ENCODE results near the gene ZNF318.
A peak's percentile ranks its signal among the peaks of the same experiment; 100 is the strongest.
"Not testable (repeated sequence)": the region's sequence is repeated elsewhere in the genome, so short reads cannot be mapped to it uniquely, and the experiment has no call there.

Gene ZNF318

DNA sequence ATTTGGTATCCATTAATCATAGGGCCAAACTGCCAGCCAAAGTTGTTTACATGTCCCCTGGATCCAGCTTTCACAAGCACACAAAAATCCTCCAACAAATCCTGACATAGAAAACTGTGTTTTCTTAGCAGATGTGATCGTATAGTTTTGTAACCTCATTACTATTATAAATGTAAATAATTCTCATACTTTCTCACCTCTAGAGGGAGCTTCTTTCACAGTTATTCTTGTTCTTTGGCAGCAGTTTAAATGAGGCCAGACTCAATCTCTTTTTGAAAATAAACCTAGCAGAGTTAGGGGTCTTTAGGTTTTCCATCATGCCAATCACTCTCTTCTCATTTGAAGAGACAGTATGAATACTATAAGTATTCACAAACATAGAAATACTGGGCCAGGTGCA lies 17.0 kb upstream of the ZNF318 start:
- no peak for DNase-seq

DNA sequence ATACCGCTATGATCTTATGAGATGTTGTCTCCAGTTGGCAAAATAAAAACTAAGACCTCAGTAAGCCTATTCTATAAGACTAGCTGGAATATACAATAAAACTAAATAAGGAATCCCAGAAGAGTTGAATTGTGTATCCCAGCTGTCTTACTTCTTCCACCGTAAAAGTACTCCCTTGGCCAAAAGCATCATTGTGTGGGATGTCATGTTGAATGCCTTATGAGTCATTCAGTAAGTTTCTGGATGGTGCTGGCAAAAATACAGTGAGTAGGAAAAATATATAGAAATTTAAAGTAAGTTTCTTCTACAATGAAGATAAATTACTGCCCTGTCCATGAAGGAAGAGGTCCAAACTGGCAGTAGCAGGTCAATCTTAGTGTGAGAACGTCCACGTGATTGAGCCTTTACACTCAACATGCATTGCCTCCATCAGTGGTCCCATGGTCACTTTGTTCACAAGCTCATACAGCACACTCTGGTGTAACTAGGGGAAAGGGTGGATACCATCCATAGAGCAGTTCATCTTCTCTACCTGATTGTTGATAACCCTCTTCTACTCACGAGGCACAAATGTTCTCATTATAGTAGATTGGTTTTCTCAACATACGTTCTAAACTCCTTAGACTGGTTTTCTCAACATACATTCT lies 13.7 kb upstream of the ZNF318 start:
- no peak for DNase-seq

DNA sequence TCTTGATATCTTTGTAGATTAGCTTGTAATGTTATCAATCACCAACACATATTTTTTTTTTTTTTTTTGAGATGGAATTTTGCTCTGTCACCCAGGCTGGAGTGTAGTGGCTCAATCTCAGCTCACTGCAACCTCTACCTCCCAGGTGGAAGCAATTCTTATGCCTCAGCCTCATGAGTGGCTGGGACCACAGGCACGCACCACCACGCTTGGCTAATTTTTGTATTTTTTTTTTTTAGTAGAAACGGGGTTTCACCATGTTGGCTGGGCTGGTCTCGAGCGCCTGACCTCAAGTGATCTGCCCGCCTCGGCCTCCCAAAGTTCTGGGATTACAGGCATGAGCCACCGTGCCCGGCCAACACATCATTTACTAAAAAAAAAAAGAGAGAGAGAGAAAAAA lies 11.4 kb upstream of the ZNF318 start:
- not testable (repeated sequence) for DNase-seq

DNA sequence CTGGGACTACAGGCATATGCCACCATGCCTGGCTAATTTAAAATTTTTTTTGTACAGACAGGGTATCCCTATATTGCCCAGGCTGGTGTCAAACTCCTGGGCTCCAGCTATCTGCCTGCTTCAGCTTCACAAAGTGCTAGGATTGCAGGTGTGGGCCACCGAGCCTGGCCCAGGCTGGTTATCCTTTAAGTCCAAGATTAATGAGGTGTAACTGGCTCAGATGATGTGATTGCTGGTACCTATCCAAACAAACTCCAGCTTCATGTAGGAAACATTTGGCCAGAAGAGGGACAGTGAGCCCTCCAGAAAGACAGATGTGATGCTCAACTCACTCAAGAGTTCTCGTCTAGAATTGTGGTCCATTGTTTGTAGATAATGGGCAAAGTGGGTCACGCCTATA lies 9.2 kb upstream of the ZNF318 start:
- DNase-seq = no peak

DNA sequence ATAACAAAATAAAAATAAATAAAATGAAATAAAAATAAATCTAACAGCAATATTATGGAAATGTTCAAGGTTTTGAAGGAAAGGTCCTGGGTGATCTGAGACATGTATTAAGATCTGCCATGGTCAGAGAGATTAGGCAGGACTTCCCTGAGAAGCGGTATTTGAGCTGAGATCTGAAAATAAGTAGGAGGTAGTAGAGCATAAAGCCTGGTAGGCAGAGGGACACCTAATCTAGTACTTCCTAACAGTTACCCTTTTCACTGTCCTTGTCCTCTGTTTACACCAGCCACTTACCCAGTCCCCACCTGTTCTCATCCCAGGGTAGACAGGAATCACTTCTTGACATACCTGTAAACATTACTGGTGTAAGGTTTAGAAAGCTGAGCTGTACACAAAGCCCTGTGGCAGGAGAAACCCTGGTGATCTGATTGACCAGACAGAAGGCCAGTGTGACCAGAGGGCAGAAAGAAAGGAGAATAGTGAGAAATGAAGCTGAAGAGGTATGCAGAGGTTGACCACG lies 8.3 kb upstream of the ZNF318 start:
- DNase-seq = no peak

DNA sequence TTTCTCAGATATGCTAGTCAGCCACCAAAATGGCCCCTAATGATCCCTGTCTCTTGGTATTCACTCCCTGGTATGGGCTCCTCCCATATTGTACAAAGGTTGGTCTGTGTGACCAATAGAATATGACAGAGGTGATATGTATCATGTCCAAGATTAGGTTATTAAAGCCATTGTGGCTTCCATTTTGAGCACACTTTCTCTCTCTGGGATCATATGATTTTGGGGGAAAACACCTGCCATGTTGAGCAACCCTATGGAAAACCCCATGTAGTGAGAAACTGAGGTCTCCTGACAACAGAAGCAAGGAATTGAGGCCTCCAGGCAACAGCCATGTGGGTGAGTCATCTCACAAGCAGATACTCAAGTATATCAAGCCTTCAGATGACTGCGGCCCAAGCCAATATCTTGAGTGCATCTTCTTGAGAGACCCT lies 7.1 kb upstream of the ZNF318 start:
- no peak for DNase-seq

DNA sequence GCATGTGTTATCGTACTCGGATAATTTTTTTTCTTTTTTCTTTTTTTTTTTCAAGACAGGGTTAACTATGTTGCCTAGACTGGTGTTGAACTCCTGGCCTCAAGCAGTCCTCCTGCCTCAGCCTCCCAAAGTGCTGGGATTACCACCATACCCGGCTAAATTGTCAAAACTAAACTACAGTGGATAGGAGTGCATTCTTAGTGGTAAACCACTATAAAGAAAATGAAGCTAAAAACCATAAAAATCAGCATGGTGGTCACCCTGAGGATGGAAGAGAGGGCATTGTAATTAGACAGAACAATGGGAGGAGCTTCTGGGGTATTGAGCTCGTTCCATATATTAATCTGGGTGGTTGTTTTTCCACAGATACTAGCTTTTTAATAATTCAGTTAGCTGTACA lies 6.2 kb upstream of the ZNF318 start:
- DNase-seq = no peak

DNA sequence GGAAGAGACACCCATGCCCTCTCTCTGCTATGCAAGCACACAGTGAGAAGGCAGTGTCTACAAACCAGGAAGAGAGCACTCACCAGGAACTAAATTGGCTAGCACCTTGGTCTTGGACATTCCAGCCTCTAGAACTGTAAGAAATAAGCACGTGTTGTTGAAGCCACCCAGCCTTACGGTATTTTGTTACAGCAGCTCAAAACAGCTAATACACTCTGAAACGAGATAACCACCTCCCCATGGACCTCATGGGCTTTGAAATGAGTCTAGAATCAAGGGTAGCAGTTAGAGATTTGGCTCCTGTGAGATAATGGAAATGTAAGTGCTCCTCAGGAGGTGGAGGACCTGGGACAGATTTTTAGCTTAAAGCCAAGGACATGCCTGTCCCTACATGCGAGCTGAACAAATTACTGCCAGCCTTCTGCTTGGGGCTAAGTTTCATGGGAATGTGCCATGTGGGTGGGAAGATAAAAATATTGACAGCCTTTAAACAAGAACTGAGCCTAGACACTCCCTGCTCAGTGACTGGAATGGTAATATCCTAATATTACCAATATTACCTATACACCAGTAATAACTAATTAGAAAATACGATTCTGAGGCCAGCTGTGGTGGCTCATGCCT lies 3.9 kb upstream of the ZNF318 start:
- no peak for DNase-seq

DNA sequence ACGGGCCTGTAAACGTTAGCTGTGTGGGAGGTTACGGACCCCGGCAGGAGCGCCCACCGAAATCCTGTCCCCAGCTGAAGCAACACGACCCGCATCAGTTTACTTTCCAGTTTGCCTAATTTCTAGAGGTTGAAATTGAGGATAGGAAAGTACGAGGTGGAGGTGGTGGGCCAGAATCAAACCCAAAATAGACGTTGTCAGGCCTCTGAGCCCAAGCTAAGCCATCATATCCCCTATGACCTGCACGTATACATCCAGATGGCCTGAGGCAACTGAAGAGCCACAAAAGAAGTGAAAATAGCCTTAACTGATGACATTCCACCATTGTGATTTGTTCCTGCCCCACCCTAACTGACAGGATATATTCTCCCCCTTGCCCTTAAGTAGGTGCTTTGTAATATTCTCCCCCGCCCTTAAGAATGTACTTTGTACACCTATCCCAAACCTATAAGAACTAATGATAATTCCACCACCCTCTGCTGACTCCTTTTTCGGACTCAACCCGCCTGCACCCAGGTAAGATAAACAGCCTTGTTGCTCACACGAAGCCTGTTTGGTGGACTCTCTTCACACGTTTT lies 645 bp upstream of the ZNF318 start:
- not testable (repeated sequence) for DNase-seq

DNA sequence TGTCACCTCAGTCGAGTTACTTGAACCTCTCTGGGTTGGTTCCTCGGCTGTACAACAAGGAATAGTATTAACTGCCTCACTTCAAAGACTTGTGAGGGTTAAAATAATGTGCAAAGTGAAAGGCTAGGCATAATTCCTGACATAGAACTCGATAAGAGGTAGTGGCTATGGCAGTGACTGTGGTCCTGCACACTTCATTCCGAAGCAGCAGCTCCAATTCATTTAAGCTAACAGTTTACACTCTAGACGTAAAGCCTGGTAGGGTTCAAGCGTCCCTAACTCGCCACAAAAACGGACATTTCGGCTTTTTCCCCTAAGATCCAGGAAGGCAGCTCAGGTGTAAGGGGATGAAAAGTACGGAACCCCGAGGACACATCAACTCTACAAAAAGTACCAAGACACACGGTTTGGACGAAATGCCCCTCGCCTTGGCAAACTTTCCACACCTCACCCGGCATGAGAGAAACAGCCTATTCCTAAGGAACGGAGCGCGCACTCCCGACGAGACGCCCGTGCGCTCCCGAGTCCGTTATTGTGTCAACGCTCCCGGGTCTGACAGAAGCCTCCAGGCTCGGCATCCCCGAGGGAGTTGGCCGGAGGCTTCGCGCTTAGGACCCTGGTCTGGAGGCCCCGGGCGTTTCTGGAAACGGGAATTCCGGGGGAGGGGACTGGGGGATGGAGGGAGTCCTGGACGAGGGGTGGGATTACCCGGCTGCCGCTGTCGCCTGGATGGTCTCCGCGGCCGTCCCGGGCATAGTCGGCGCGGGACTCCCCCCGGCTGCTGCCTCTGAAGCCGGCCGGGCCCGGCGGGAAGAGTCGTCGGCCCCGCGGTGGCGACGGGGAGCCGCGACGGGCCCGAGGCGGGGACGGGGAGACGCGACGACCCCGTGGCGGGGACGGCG lies 937 bp downstream of the ZNF318 start:
- DNase-seq = peak; percentile 15

DNA sequence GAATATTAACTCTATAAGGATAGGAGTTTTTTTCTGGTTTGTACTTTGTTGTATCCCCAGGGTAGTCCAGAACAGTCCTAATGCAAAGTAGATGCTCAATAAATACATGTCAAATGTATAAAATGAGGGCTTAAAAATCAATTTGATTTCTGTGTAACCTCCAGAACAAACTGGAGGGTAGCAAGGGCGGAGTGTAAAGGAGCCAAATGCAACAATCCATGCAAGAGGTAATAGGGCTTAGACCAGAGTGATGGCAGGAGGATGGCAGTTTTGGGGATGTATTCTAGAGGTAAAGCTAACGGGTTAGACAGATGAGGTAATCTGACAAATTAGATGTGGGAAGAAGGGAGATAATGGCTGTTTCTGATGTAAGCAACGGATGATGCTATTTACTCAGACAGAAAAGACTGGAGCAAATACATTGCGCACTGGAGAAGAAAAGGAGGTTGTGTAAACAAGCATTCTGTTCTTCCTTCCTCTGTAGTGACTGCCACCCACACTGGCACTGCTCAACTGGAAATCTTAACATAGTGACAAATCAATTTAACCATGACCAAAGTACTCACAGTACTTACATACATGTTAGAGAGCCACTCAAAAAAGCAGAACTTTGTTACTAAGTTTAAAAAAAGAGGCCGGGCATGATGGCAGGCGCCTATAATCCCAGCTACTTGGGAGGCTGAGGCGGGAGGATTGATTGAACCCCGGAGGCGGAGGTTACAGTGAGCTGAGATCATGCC lies 2.0 kb downstream of the ZNF318 start:
- DNase-seq = no peak

DNA sequence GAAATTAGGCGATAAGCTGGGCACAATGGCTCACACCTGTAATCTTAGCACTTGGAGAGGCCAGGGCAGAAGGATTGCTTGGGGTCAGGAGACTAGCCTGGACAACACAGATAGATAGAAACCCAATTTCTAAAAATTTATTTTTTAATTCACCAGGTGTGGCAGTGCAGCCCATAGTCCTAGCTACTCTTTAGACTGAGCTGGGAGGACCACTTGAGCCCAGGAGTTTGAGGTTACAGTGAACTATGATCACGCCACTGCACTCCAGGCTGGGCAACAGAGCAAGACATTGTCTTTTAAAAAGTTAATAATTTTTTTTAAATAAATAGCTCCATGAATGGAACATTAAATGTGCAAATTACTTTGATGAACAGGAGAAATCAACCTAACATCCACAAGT lies 8.2 kb downstream of the ZNF318 start:
- DNase-seq = no peak

DNA sequence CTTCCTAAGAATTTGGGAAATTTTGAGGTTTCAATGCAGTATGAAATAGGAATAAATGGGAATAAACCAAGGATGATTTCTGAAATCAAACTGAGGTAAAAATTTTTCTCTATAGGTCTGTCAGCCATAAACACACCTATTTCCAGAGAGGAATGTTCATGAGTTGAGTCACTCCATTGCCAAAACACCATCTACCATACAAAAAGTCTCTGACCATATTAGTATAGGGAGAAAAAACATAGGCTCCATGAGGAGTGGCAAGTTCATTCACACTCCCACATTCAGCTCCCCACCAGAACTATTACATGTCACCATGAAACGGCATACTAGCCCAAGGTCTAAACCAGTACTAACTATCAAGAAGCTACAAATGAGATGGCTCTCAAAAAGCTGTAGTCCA lies 9.6 kb downstream of the ZNF318 start:
- DNase-seq = no peak

DNA sequence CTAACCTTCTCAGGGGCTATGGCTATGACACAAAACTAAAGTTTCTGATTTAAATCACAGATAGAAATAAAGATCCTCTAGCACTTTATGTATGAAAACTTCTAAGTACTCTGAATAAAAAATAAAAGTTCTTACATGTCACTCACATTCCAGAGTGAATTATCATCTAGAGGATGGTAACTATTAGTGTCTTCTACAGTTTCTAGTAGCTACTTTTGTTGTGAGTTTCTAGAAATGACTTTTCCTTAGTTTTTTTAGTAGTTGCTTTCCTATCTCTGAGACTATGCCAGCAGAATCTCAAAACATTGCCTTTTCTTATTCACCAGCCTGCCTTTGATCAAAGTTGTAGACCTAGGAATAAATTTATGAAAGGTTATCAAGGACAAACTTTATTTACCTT lies 10.1 kb downstream of the ZNF318 start:
- DNase-seq = no peak

DNA sequence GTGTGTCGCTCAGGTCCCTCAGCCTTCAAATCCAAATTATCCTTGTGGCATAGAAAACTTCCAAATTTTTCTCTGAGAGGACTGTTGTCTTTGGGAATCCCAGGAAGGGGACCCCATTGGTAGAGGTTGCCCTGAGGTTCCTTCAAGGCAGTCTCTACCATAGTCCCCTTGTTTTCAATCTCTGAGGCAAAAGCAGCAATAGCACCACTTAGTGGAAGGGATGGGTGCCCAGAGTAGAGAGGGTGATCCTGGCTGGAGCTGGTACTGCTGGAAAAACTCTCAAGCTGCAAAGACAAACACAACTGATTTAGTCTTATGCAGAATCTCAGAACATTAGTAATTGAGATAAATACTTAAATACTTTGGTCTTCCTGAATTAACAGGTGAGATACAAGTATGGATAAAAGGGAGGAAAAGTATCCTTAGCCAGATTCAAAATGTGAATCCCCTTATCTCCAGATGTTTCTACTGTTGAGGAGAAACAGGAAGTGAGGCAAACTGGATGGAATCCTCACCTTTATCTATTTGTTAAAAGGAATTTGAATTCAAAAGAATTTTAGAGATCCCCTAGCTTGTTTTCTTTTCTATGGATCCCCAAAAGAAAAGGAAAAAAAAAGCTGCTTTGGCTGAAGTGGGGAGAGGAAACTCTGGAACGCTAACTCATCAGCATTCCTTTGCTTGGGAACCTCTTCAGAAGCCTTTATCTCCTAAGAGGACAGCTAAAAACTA lies 13.4 kb downstream of the ZNF318 start:
- no peak for DNase-seq

DNA sequence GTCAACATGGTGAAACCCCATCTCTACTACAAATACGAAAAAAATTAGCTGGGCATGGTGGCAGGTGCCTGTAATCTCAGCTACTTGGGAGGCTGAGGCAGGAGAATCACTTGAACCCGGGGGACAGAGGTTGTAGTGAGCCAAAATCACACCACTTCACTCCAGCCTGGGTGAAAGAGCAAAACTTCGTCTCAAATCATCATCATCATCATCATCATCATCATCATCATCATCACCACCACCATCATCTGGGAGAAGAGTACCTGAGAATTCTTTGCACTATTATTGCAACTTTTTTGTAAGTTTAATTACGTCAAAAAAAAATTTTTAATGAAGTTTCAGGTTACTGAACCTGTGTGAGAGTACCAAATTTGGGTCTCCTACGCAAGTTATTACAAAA lies 17.5 kb downstream of the ZNF318 start:
- DNase-seq = not testable (repeated sequence)

DNA sequence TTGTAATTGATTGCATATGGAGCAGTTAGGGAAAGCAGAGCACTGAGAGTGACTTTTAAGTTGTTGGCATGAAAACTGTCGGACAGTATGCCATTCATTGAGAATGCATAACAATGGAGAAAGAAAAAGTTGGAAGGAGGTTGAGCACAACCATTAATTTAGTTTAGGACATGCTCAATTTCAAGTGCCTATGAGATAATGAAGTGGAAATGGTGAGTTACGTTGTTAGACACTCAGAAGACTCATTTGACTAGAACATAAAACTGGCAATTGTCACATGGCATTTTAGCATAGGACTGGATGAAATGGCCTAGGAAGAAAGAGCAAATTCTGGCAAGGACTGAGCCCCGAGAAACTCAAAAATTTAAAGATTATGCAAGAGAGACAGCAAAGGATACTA lies 22.0 kb downstream of the ZNF318 start:
- no peak for DNase-seq

DNA sequence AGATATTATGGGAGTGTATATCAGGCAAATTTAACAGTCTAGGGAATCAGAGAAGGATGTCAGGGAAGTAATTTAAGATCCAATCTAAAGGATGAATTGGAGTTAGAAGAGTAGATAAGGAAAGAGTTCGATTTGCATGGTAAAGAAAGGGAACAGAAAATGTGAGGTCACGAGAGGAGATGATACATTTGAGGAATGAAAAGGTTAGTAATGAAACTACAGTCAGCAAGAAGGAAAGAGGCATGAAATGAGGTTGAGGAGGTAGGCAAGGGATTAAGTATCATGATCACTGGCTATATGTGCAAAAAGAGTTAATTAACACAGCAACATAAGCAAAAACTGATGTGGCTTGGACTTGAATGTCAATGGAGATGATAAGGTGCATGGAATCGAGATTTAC lies 22.4 kb downstream of the ZNF318 start:
- DNase-seq = no peak

DNA sequence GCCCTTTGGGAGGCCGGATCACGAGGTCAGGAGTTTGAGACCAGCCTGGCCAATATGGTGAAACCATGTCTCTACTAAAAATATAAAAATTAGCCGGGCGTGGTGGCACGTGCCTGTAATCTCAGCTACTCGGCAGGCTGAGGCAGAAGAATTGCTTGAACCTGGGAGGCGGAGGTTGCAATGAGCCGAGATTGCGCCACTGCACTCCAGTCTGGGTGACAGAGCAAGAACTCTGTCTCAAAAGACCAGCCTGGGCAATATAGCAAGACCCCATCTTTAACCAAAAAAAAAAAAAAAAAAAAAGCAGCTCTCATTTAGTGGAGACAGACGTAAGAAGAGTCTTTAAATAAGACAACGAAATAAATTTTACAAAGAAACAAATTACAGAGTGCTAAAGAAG lies 23.2 kb downstream of the ZNF318 start:
- not testable (repeated sequence) for DNase-seq

DNA sequence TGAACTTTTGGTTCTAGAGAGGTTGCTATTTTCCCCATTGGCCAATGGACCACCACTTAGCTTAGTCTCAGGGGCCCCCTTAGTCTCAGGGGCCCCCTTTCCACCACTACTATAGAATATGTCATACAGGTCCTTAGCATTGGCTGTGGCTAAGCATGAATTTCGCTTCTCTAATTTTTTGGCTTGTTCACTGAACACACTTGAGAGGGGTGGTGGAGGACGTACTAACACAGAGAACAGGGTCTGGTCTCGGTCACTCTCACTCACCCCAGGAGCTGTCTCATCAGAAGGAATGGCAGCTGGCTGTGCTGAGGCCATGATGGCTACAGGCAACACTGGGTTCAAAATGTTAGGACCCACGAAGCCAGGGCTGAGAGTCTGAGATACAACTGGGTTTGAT lies 30.3 kb downstream of the ZNF318 start:
- DNase-seq = no peak

DNA sequence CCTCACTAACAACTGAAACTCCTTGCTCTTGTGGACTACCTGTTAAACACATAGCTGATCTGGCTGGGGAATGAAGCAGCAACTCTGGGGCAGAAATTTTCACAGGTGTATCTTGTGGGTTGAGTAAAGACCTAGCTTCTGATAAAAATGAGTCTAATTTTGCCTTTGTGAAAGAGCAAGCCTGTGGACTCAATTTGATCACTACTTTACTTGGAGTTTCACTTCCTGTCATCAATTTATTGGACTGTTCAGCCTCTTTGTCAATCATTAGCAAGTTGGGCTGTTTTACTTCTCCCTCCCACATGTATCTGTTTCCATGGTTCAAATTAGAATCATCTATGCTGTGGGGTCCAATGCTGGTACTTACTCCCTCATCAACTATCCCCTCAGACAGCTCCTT lies 31.2 kb downstream of the ZNF318 start:
- DNase-seq = no peak

DNA sequence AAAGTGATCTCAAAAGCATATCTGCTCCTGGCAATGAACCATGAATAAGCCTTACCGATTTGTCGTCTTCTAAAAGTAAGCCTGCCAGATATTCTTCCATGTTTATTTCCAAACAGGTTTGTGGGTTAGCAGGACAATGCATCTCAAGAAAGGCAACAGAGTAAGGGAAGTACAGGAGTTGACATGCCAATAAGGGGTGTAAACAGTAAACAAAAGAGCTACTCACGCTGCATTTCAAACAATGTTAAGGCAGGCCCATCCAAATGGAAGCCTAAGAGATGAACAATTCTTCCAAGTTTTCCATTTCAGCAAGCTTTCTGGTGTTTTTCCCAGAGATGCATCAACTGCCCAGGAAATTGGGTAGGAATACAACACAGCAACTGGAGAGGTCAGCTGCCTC lies 33.1 kb downstream of the ZNF318 start:
- no peak for DNase-seq
